OCI-LY7 (cell line): ENCODE data around the gene DNAAF2. TPM values are rescaled to one million over a fixed set of nuclear protein-coding genes. Genes with fewer than 3 reads are reported as not detected.

Experiments used
- BruUV-seq: library from RNA; stranded (reverse); fragments of 400-500 nt; replicated peaks from 2 replicates; lab custom pipeline; 2021; lab: Mats Ljungman, UMichigan
- CTCF ChIA-PET: fragments of 300-600 bp; sonication (Branson Sonifier 250); formaldehyde crosslinking; loops from one replicate; lab custom pipeline; 2022; ENCODE audit warnings: antibody characterized with exemption; ENCODE audit not compliant: unreplicated experiment; lab: Charles Lee
- POLR2A ChIA-PET: fragments of 300-600 bp; sonication (Branson Sonifier 250); formaldehyde crosslinking; loops from one replicate; lab custom pipeline; 2022; ENCODE audit warnings: antibody characterized with exemption; lab: Charles Lee
- DNase-seq: peaks from one replicate; pipeline ENCODE4 v3.0.0-alpha.2; 2015; ENCODE audit warnings: low spot score
- H2AFZ ChIP-seq: fragments of 200-600 bp; sonication (generic), shearing (Covaris generic); 2 replicates; pipeline ENCODE4 v1.6.1; 2014; ENCODE audit warnings: mild to moderate bottlenecking, antibody characterized with exemption, low read length, moderate library complexity
- H3K27ac ChIP-seq: fragments of 200-600 bp; sonication (generic); 2 replicates; pipeline ENCODE4 v1.5.1; 2014; ENCODE audit warnings: mixed run types, low read depth, mild to moderate bottlenecking, moderate library complexity, low read length, inconsistent platforms; ENCODE audit not compliant: poor library complexity, severe bottlenecking
- H3K36me3 ChIP-seq: fragments of 200-600 bp; sonication (generic); 2 replicates; pipeline ENCODE4 v1.6.1; 2014; ENCODE audit warnings: mild to moderate bottlenecking, antibody characterized with exemption, low read length, moderate library complexity, mixed read lengths; ENCODE audit not compliant: insufficient read depth
- H3K4me1 ChIP-seq: fragments of 200-600 bp; sonication (generic); 2 replicates; pipeline ENCODE4 v1.5.1; 2014; ENCODE audit warnings: mild to moderate bottlenecking, low read length; ENCODE audit not compliant: insufficient read depth, poor library complexity, severe bottlenecking
- H3K4me2 ChIP-seq: fragments of 200-600 bp; sonication (generic); 2 replicates; pipeline ENCODE4 v1.6.1; 2014; ENCODE audit warnings: mild to moderate bottlenecking, low read length
- H3K4me3 ChIP-seq: fragments of 200-600 bp; sonication (generic); 2 replicates; pipeline ENCODE4 v1.5.1; 2014; ENCODE audit warnings: mild to moderate bottlenecking, low read depth, low read length; ENCODE audit not compliant: poor library complexity, severe bottlenecking
- H3K79me2 ChIP-seq: fragments of 200-600 bp; sonication (generic); 2 replicates; pipeline ENCODE4 v1.6.1; 2016; ENCODE audit warnings: low read depth, mild to moderate bottlenecking, low read length, moderate library complexity, mixed read lengths; ENCODE audit not compliant: insufficient read depth
- H3K9me2 ChIP-seq: fragments of 200-600 bp; sonication (generic); 2 replicates; pipeline ENCODE4 v1.6.1; 2016; ENCODE audit warnings: mild to moderate bottlenecking, low read length, mixed read lengths; ENCODE audit not compliant: insufficient read depth
- H3K9me3 ChIP-seq: fragments of 200-600 bp; sonication (generic); 2 replicates; pipeline ENCODE4 v1.6.1; 2014; ENCODE audit warnings: mild to moderate bottlenecking, mixed run types, low read length, mixed read lengths
- H4K20me1 ChIP-seq: fragments of 200-600 bp; sonication (generic); 2 replicates; pipeline ENCODE4 v1.6.1; 2014; ENCODE audit warnings: mild to moderate bottlenecking, antibody characterized with exemption, low read length, moderate library complexity, mixed read lengths; ENCODE audit not compliant: insufficient read depth
- CTCF ChIP-seq: fragments of 200-600 bp; sonication (generic); conservative IDR thresholded peaks from 2 replicates; pipeline ENCODE4 v1.5.1; 2014; ENCODE audit warnings: mild to moderate bottlenecking, antibody characterized with exemption, low read length, moderate library complexity, mixed read lengths
- EZH2phosphoT487 ChIP-seq: fragments of 200-600 bp; sonication (generic); IDR thresholded peaks from 2 replicates; pipeline ENCODE4 v1.6.1; 2018; ENCODE audit warnings: low read depth, borderline replicate concordance, mild to moderate bottlenecking, mixed run types, antibody characterized with exemption, low read length, moderate library complexity, mixed read lengths
- intact Hi-C: fragments of 100-400 bp; cut with micrococcal nuclease; formaldehyde crosslinking; loops from one replicate; pipeline ENCODE4 v1.10.0; 2022; ENCODE audit not compliant: unreplicated experiment
- total RNA-seq, 2 experiments: library from RNA; depleted of rRNA in 1 of 2; stranded (reverse); fragments of >200 nt in 1 of 2; shearing (Covaris generic) in 1 of 2; gene quantifications; 2 replicates each; pipeline ENCODE4 v1.2.3, GENCODE V29; 2014 to 2022

DNAAF2 gene
- total RNA-seq, 2 experiments from 2014 or later: 9.7 to 14.7 TPM

GRCh38 chr14:49594347-49595091, 40.5 kb downstream of the DNAAF2 start:
- peak overlapping the region; percentile 68 for H3K27ac ChIP-seq
- H2AFZ ChIP-seq: peak overlapping the region; percentile 7; the same call in 1 of the 2 replicates
- intact Hi-C loops: loop anchor here (5.0 to 10.0 kb wide), 4 partner anchors 173 to 1230 kb away; partner anchors contain the start of gene KLHDC2
- H3K4me1 ChIP-seq: peaks cover 44% of the 10 kb centered on the region
- ChIA-PET POLR2A (interaction anchor here (0.6 to 5.1 kb wide), 10 partner anchors 9 to 652 kb away, joined by 3 to 32 read pairs (median 4); partner anchors contain the start of genes MGAT2, RPL36AL and RPS29), CTCF (interaction anchor here (1.2 to 1.6 kb wide), 2 partner anchors 8 to 26 kb away, joined by 3 to 5 read pairs; partner anchors contain the start of gene RPS29)
- peaks cover 3% of the 10 kb centered on the region; the same call in 1 of the 2 replicates for H3K36me3 ChIP-seq
- H3K9me2 ChIP-seq: no peaks in the 10 kb centered on the region
- no peaks in the 10 kb centered on the region for H4K20me1 ChIP-seq
- DNase-seq: peak; percentile 59
- H3K4me3 ChIP-seq: peak overlapping the region; percentile 25
- no peaks in the 10 kb centered on the region for H3K9me3 ChIP-seq
- BruUV-seq: no TSS peak
- H3K4me2 ChIP-seq: peak overlapping the region; percentile 51
- TF ChIP-seq CTCF (no peak), EZH2phosphoT487 (no peak)
- H3K79me2 ChIP-seq: peaks cover 39% of the 10 kb centered on the region

GRCh38 chr14:49593016-49593415, 42.0 kb downstream of the DNAAF2 start:
- Histone ChIP-seq H3K4me1 (peaks cover 44% of the 10 kb centered on the region), H3K9me3 (no peaks in the 10 kb centered on the region), H3K27ac (peak overlapping the region; percentile 68), H2AFZ (peak overlapping the region; percentile 27; the same call in 1 of the 2 replicates), H3K4me2 (peak overlapping the region; percentile 51), H4K20me1 (no peaks in the 10 kb centered on the region), H3K79me2 (peaks cover 29% of the 10 kb centered on the region; the same call in 1 of the 2 replicates), H3K9me2 (no peaks in the 10 kb centered on the region), H3K36me3 (no peaks in the 10 kb centered on the region), H3K4me3 (peak overlapping the region; percentile 36)
- TF ChIP-seq EZH2phosphoT487 (no peak), CTCF (no peak)
- no peak for DNase-seq
- BruUV-seq: no TSS peak
- ChIA-PET POLR2A (interaction anchor here (0.8 to 5.1 kb wide), 3 partner anchors 8 to 1229 kb away, joined by 3 to 32 read pairs (median 30); partner anchors contain the start of genes MGAT2, RPL36AL and RPS29), CTCF (no interaction called here)
- intact Hi-C loops: loop anchor here (10.0 kb wide), 2 partner anchors 382 to 1232 kb away; no protein-coding TSS in a partner anchor
